Measurements from ENCODE around the gene ARMC7. TPM values are rescaled to one million over a fixed set of nuclear protein-coding genes. Genes with fewer than 3 reads are reported as not detected.
A peak's percentile ranks its signal among the peaks of the same experiment; 100 is the strongest.

The ARMC7 gene
- polyA plus RNA-seq, 1 donor from 2014 or later, result 3.7 TPM

DNA sequence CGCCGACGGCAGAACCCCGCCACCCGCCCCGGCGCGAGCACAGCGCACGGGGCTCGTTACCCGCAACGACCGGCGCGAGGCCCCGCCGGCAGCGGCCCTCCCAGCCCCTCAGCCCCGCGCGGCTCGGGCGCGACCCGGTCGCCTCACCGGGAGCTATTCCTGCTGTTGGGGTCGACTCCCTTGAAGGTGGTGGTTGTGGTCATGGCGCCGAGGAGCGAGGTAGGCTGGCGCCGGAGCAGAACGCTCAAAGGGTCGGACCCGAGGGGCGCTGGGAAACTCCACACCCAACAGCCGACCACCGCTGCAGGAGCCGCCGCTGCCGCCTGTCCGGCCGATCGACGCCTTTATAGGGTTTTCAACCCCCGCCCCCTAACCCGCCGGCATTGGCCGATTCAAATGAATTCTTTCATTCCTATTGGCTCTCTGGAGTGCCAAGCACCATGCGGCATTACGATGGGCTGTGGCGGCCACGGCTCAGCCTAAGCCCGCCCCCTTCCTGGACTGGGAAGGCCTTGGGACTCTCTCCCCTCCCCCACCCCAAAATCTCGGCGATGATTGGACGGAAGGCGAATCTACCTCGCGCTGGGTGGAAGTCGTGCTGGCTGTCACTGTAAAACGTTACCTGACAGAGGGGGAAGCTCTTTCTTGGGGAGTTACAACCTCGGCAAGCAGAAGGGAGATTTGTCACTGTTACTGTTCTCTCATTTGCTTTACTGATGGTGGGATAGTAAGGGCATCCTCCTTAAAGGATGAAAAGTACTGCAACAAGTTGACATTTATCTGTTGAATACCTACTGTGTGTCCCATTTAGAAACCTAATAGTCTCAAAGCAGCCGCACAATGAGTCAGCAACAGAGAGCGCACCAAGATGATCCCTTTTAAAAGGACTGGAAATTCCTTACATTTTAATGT is 44.7 kb downstream of the ARMC7 start, which contains the start of gene JPT1:
Gene JPT1, minus strand, starts transcription at position 318 of the 912 bp plus-strand sequence. Its CDS starts 115 bp downstream, at position 203.
- Histone ChIP-seq H3K9ac (ENCODE audit: low read length) (peak within 1 kb of the TSS; percentile 100), H3K27me3 (ENCODE audit: insufficient read depth, low read depth, low read length) (no peaks in the 10 kb centered on the region), H3K4me2 (ENCODE audit: low read length) (peak within 1 kb of the TSS; percentile 49), H4K20me1 (ENCODE audit: insufficient read depth) (peaks cover 7% of the 10 kb centered on the region), H3K9me2 (ENCODE audit: insufficient read depth, low read length) (no peaks in the 10 kb centered on the region), H3K27ac (ENCODE audit: low read length) (peak within 1 kb of the TSS; percentile 100), H3K4me3 (ENCODE audit: low read length) (peak within 1 kb of the TSS; percentile 100), H2AFZ (ENCODE audit: low read depth, low read length) (peak within 1 kb of the TSS; percentile 21), H3F3A (ENCODE audit: insufficient read depth, low read length, poor library complexity, severe bottlenecking) (peaks cover 6% of the 10 kb centered on the region), H3K36me3 (ENCODE audit: insufficient read depth, low read length) (peaks cover 6% of the 10 kb centered on the region), H3K9me3 (ENCODE audit: low read length) (no peaks in the 10 kb centered on the region), H3K79me2 (replicated peaks; ENCODE audit: insufficient read depth, low read length) (peaks cover 47% of the 10 kb centered on the region)
- peak; percentile 94 for TF ChIP-seq TAF1 (IDR thresholded peaks at IDR 0.05; ENCODE audit: low read depth)
- no peak for TF ChIP-seq CTCF (IDR thresholded peaks at IDR 0.05; ENCODE audit: poor library complexity, severe bottlenecking)
- TF ChIP-seq POLR2AphosphoS5 (IDR thresholded peaks at IDR 0.05), result peak; percentile 99
- TF ChIP-seq MXI1 (conservative IDR thresholded peaks at IDR 0.05; ENCODE audit: poor library complexity, severe bottlenecking), result peak; percentile 66
- no peak for TF ChIP-seq EZH2 (IDR thresholded peaks at IDR 0.05; ENCODE audit: borderline replicate concordance, insufficient read depth, low read length, poor library complexity, severe bottlenecking)
- TF ChIP-seq EP300 (conservative IDR thresholded peaks at IDR 0.05; ENCODE audit: poor library complexity, severe bottlenecking), result peak; percentile 41
- TF ChIP-seq RAD21 (conservative IDR thresholded peaks at IDR 0.05), result no peak
- peak; percentile 30 for TF ChIP-seq SMC3 (conservative IDR thresholded peaks at IDR 0.05; ENCODE audit: poor library complexity)
- TF ChIP-seq REST (IDR thresholded peaks at IDR 0.05; ENCODE audit: borderline replicate concordance), result peak; percentile 66

DNA sequence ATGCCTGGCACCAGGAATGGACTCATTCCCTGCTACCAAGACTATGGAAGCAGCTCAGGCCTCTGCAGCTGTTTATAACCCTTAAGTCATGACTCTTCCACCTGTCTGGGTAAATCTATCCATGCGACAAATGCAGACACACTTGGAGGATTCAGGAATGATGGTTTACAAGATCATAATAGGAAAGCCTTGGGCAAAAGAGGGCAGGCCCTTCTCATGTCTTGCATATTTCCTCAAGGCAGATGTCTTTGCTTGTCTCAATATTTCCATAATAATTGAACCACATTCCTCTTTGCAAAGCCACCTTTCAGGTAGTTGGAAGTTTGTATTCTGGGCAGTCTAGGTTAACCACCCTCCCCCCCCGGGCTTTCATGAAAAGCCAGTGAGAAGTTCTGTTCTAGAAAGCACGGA is 45.4 kb downstream of the ARMC7 start:
- no peaks in the 10 kb centered on the region for H3K9me2 ChIP-seq (ENCODE audit: insufficient read depth, low read length)
- H3K27ac ChIP-seq (ENCODE audit: low read length), result peak overlapping the region; percentile 81
- H4K20me1 ChIP-seq (ENCODE audit: insufficient read depth), result no peaks in the 10 kb centered on the region
- peak overlapping the region; percentile 49 for H3K4me2 ChIP-seq (ENCODE audit: low read length)
- peaks cover 6% of the 10 kb centered on the region for H3K36me3 ChIP-seq (ENCODE audit: insufficient read depth, low read length)
- H3K9me3 ChIP-seq (ENCODE audit: low read length), result no peaks in the 10 kb centered on the region
- TF ChIP-seq RAD21 (conservative IDR thresholded peaks at IDR 0.05), result no peak
- no peak for TF ChIP-seq EZH2 (IDR thresholded peaks at IDR 0.05; ENCODE audit: borderline replicate concordance, insufficient read depth, low read length, poor library complexity, severe bottlenecking)
- TF ChIP-seq EP300 (conservative IDR thresholded peaks at IDR 0.05; ENCODE audit: poor library complexity, severe bottlenecking), result no peak
- no peak for TF ChIP-seq CTCF (IDR thresholded peaks at IDR 0.05; ENCODE audit: poor library complexity, severe bottlenecking)
- TF ChIP-seq POLR2AphosphoS5 (IDR thresholded peaks at IDR 0.05), result no peak
- TF ChIP-seq MXI1 (conservative IDR thresholded peaks at IDR 0.05; ENCODE audit: poor library complexity, severe bottlenecking), result no peak
- TF ChIP-seq SMC3 (conservative IDR thresholded peaks at IDR 0.05; ENCODE audit: poor library complexity), result no peak
- no peak for TF ChIP-seq REST (IDR thresholded peaks at IDR 0.05; ENCODE audit: borderline replicate concordance)
- TF ChIP-seq TAF1 (IDR thresholded peaks at IDR 0.05; ENCODE audit: low read depth), result no peak
- peak overlapping the region; percentile 57 for H3K9ac ChIP-seq (ENCODE audit: low read length)
- peaks cover 40% of the 10 kb centered on the region for H3K79me2 ChIP-seq (replicated peaks; ENCODE audit: insufficient read depth, low read length)
- H3K4me3 ChIP-seq (ENCODE audit: low read length), result peak overlapping the region; percentile 100
- H2AFZ ChIP-seq (ENCODE audit: low read depth, low read length), result no peak overlapping the region
- H3K27me3 ChIP-seq (ENCODE audit: insufficient read depth, low read depth, low read length), result no peaks in the 10 kb centered on the region
- peaks cover 6% of the 10 kb centered on the region for H3F3A ChIP-seq (ENCODE audit: insufficient read depth, low read length, poor library complexity, severe bottlenecking)

Data from neural cell (in vitro differentiated cells).